ENCODE data around the gene PDZK1.
A peak's percentile ranks its signal among the peaks of the same experiment; 100 is the strongest.
"Not testable (repeated sequence)": the region's sequence is repeated elsewhere in the genome, so short reads cannot be mapped to it uniquely, and the experiment has no call there.

PDZK1 gene

GRCh38 chr1:145710291-145711027 is 3.3 kb upstream of the PDZK1 start:
- DNase-seq, result no peak

- DNase-seq, result no peak
Measured at GRCh38 chr1:145708063-145708462, 895 bp upstream of the PDZK1 start.

GRCh38 chr1:145706086-145706664 is 993 bp downstream of the PDZK1 start:
- DNase-seq, result no peak

GRCh38 chr1:145705622-145706021 is 1.5 kb downstream of the PDZK1 start:
- DNase-seq, result no peak

GRCh38 chr1:145702826-145703225 is 4.3 kb downstream of the PDZK1 start:
- no peak for DNase-seq

GRCh38 chr1:145702052-145702451 is 5.1 kb downstream of the PDZK1 start:
- no peak for DNase-seq

- no peak for DNase-seq
Measured at GRCh38 chr1:145701306-145701862, 5.8 kb downstream of the PDZK1 start.

GRCh38 chr1:145696630-145696960 is 10.6 kb downstream of the PDZK1 start:
- no peak for DNase-seq

GRCh38 chr1:145695821-145696629 is 11.1 kb downstream of the PDZK1 start:
- no peak for DNase-seq

GRCh38 chr1:145692785-145693443 is 14.3 kb downstream of the PDZK1 start:
- no peak for DNase-seq

GRCh38 chr1:145690587-145691558 is 16.3 kb downstream of the PDZK1 start:
- peak; percentile 17 for DNase-seq

GRCh38 chr1:145689922-145690321 is 17.2 kb downstream of the PDZK1 start:
- DNase-seq, result no peak

GRCh38 chr1:145688924-145689323 is 18.2 kb downstream of the PDZK1 start:
- no peak for DNase-seq

GRCh38 chr1:145688328-145688727 is 18.8 kb downstream of the PDZK1 start:
- no peak for DNase-seq

GRCh38 chr1:145686078-145686477 is 21.1 kb downstream of the PDZK1 start:
- not testable (repeated sequence) for DNase-seq

GRCh38 chr1:145684858-145685257 is 22.3 kb downstream of the PDZK1 start:
- not testable (repeated sequence) for DNase-seq

GRCh38 chr1:145673217-145673616 is 34.0 kb downstream of the PDZK1 start:
- not testable (repeated sequence) for DNase-seq

GRCh38 chr1:145670995-145671745 is 36.0 kb downstream of the PDZK1 start:
- not testable (repeated sequence) for DNase-seq

- DNase-seq, result not testable (repeated sequence)
Measured at GRCh38 chr1:145665015-145665414, 42.2 kb downstream of the PDZK1 start.

- DNase-seq, result not testable (repeated sequence)
Measured at GRCh38 chr1:145662502-145662901, 44.7 kb downstream of the PDZK1 start.
